Measurements from ENCODE around the gene VCAN. TPM values are rescaled to one million over a fixed set of nuclear protein-coding genes. Genes with fewer than 3 reads are reported as not detected.

VCAN gene
- total and polyA plus RNA-seq, 2 of the 8 experiments (the other 6 are each of a cell fraction or from before 2014, with no cell fraction given), result 146 to 404 TPM

GRCh38 chr5:83539463-83539790 lies 67.9 kb downstream of the VCAN start:
- Histone ChIP-seq H2BK120ac (replicated peaks; ENCODE audit: low read depth, low read length) (no peak overlapping the region), H4K8ac (ENCODE audit: extremely low read depth, insufficient read depth, low read length) (no peak overlapping the region), H2AFZ (ENCODE audit: low read length) (no peak overlapping the region), H3K23ac (ENCODE audit: insufficient read length) (no peak overlapping the region), H3K9ac (replicated peaks in 1 of 4; ENCODE audit: extremely low read depth in 1 of 4, low read depth in 3 of 4, low read length in 3 of 4) (no peak overlapping the region), H3K36me3 (ENCODE audit: control insufficient read depth in 2 of 4, insufficient read depth in 4 of 4, low read length in 3 of 4) (peaks cover 8 to 55% (median 32%) of the 10 kb centered on the region in 4 experiments; a peak in 7 of 8 replicates), H2BK5ac (ENCODE audit: low read depth, low read length) (no peak overlapping the region), H2BK15ac (ENCODE audit: low read length) (no peak overlapping the region), H3K79me1 (ENCODE audit: low read depth, low read length) (no peaks in the 10 kb centered on the region), H3K4me2 (ENCODE audit: insufficient read depth in 1 of 2, low read depth in 2 of 2, low read length in 2 of 2) (no peak overlapping the region), H3K14ac (ENCODE audit: insufficient read length) (no peak overlapping the region), H3K4ac (replicated peaks; ENCODE audit: insufficient read length, low read depth, low read length) (no peak overlapping the region), H2BK12ac (ENCODE audit: low read depth, low read length) (no peak overlapping the region), H4K91ac (replicated peaks; ENCODE audit: insufficient read length, low read length) (no peak overlapping the region), H3K79me2 (ENCODE audit: control insufficient read depth in 1 of 2, insufficient read depth in 2 of 2, low read length in 2 of 2) (peaks cover 0 to 13% of the 10 kb centered on the region in 2 experiments; a peak in 2 of 4 replicates), H4K20me1 (replicated peaks in 1 of 2; ENCODE audit: control insufficient read depth in 1 of 2, insufficient read depth in 2 of 2, low read length in 2 of 2) (peaks cover 0 to 2% of the 10 kb centered on the region in 2 experiments), H3K4me1 (replicated peaks in 1 of 4; ENCODE audit: control insufficient read depth in 3 of 4, insufficient read depth in 4 of 4, low read length in 3 of 4) (no peaks in the 10 kb centered on the region), H4K5ac (ENCODE audit: insufficient read length, low read depth, low read length) (no peak overlapping the region), H3K9me3 (ENCODE audit: insufficient read depth in 2 of 2, low read depth in 1 of 2, low read length in 1 of 2) (peaks cover 4 to 5% of the 10 kb centered on the region in 2 experiments; a peak in 2 of 4 replicates), H3K27ac (ENCODE audit: low read depth, low read length) (no peak overlapping the region), H2BK20ac (ENCODE audit: low read length) (no peak overlapping the region), H3K4me3 (ENCODE audit: extremely low read depth in 1 of 4, insufficient read depth in 2 of 4, low read depth in 3 of 4, low read length in 4 of 4) (no peak overlapping the region), H3K56ac (replicated peaks; ENCODE audit: insufficient read length, low read depth, low read length) (no peak overlapping the region), H3K18ac (ENCODE audit: extremely low read depth, low read length) (no peak overlapping the region), H3K23me2 (ENCODE audit: low read depth, low read length) (no peaks in the 10 kb centered on the region), H2AK5ac (ENCODE audit: low read depth, low read length) (no peak overlapping the region), H3K27me3 (replicated peaks in 1 of 4; ENCODE audit: control insufficient read depth in 3 of 4, extremely low read depth in 1 of 4, insufficient read depth in 3 of 4, low read length in 3 of 4) (no peaks in the 10 kb centered on the region)
- TF ChIP-seq KDM4A (IDR thresholded peaks at IDR 0.05; ENCODE audit: low read depth, low read length, severe bottlenecking) (no peak), RNF2 (IDR thresholded peaks at IDR 0.05; ENCODE audit: borderline replicate concordance, low read depth, low read length, missing control alignments, poor library complexity, severe bottlenecking) (no peak), JUND (IDR thresholded peaks at IDR 0.05; ENCODE audit: low read length) (no peak), KDM5A (IDR thresholded peaks at IDR 0.05; ENCODE audit: low read length) (no peak), BCL11A (IDR thresholded peaks at IDR 0.05; ENCODE audit: low read depth in 2 of 2, low read length in 2 of 2) (no peak), MAFK (IDR thresholded peaks at IDR 0.05; ENCODE audit: low read depth, low read length) (no peak), NANOG (IDR thresholded peaks at IDR 0.05; ENCODE audit: insufficient read depth, low read depth, low read length, poor library complexity, severe bottlenecking) (no peak), EZH2 (IDR thresholded peaks at IDR 0.05; ENCODE audit: low read depth, low read length, severe bottlenecking) (no peak), TAF1 (IDR thresholded peaks at IDR 0.05; ENCODE audit: low read depth, low read length) (no peak), PHF8 (conservative IDR thresholded peaks at IDR 0.05; ENCODE audit: low read depth, low read length) (no peak), POU5F1 (IDR thresholded peaks at IDR 0.05; ENCODE audit: low read depth, low read length) (no peak), CBX8 (IDR thresholded peaks at IDR 0.05; ENCODE audit: borderline replicate concordance, low read depth, low read length) (no peak), JUN (IDR thresholded peaks at IDR 0.05; ENCODE audit: low read depth, low read length) (no peak), POLR2A (IDR thresholded peaks at IDR 0.05; ENCODE audit: control extremely low read depth in 1 of 2, low read depth in 2 of 2, low read length in 2 of 2) (no peak), RAD21 (IDR thresholded peaks at IDR 0.05 in 1 of 2, conservative IDR thresholded peaks at IDR 0.05 in 1 of 2; ENCODE audit: low read depth in 2 of 2, low read length in 2 of 2) (no peak)
- ChIA-PET CTCF (ENCODE audit: partially characterized antibody) (no interaction called here), POLR2A (ENCODE audit: partially characterized antibody) (no interaction called here)
- DNase-seq (ENCODE audit: low read depth in 1 of 2, low spot score in 2 of 2) (no peak), FAIRE-seq (no peak)
- 83% methylated on average over 1 of the region's 1 CpG; no CpG with 5 or more reads in 1 of the 2 experiments for WGBS, 2 experiments (ENCODE audit: extremely low coverage in 1 of 2, insufficient coverage in 1 of 2, insufficient read length in 1 of 2, insufficient replicate concordance in 2 of 2, low coverage in 1 of 2, low lambda C conversion rate in 2 of 2, missing lambda C conversion rate in 1 of 2)

All from H1 (cell line).